22Rv1 (cell line): Measurements from ENCODE around the gene PCDH11X.
"Not testable (repeated sequence)": the region's sequence is repeated elsewhere in the genome, so short reads cannot be mapped to it uniquely, and the experiment has no call there.

ENCODE experiments used
- CTCF ChIP-seq: fragments of 450-650 bp; IDR thresholded peaks from 2 replicates; pipeline ENCODE4 v1.5.1; 2017; ENCODE audit warnings: mild to moderate bottlenecking
- ZFX ChIP-seq: fragments of 450-650 bp; IDR thresholded peaks from 2 replicates; pipeline ENCODE4 v1.6.1; 2017; ENCODE audit warnings: antibody characterized with exemption, borderline replicate concordance

GRCh38 chrX:91747446-91747845 is 31.7 kb upstream of the PCDH11X start:
- TF ChIP-seq CTCF, ZFX: not testable (repeated sequence)
